GM10248 (cell line): ENCODE measurements around the gene ATP5PF.
"Not testable (repeated sequence)": the region's sequence is repeated elsewhere in the genome, so short reads cannot be mapped to it uniquely, and the experiment has no call there.

ENCODE experiments used
- CTCF ChIA-PET: fragments of 300-600 bp; sonication (Branson Sonifier 250); formaldehyde crosslinking; extraction: SDS; loops from one replicate; lab custom pipeline; 2021; ENCODE audit warnings: antibody characterized with exemption; lab: Yijun Ruan, JAX
- POLR2A ChIA-PET: fragments of 350-650 bp; sonication (Branson Sonifier 250); formaldehyde crosslinking; extraction: SDS; loops from one replicate; lab custom pipeline; 2020; ENCODE audit warnings: antibody characterized with exemption; lab: Yijun Ruan, JAX
- DNase-seq: peaks from one replicate; pipeline ENCODE4 v3.0.0; 2012; ENCODE audit errors: extremely low spot score
- TF ChIP-seq, protein P1 (sequence below): IDR thresholded peaks from 2 replicates; pipeline ENCODE4 v1.5.1; 2012; ENCODE audit warnings: mild to moderate bottlenecking, low read depth; ENCODE audit errors: extremely low read depth, missing control alignments, control extremely low read depth

The ATP5PF gene

GRCh38 chr21:25733859-25734653 lies 648 bp downstream of the ATP5PF start:
- POLR2A ChIA-PET: interaction anchor here (1.1 kb wide), 1 partner anchor 95 kb away, joined by 3 read pairs; no protein-coding TSS in a partner anchor

GRCh38 chr21:25732091-25732760 lies 2.5 kb downstream of the ATP5PF start:
- TF ChIP-seq, protein P1, sequence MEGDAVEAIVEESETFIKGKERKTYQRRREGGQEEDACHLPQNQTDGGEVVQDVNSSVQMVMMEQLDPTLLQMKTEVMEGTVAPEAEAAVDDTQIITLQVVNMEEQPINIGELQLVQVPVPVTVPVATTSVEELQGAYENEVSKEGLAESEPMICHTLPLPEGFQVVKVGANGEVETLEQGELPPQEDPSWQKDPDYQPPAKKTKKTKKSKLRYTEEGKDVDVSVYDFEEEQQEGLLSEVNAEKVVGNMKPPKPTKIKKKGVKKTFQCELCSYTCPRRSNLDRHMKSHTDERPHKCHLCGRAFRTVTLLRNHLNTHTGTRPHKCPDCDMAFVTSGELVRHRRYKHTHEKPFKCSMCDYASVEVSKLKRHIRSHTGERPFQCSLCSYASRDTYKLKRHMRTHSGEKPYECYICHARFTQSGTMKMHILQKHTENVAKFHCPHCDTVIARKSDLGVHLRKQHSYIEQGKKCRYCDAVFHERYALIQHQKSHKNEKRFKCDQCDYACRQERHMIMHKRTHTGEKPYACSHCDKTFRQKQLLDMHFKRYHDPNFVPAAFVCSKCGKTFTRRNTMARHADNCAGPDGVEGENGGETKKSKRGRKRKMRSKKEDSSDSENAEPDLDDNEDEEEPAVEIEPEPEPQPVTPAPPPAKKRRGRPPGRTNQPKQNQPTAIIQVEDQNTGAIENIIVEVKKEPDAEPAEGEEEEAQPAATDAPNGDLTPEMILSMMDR: no peak
- ChIA-PET POLR2A (no interaction called here), CTCF (interaction anchor here (0.8 to 1.5 kb wide), 3 partner anchors 12 to 124 kb away, joined by 3 to 9 read pairs (median 3); no protein-coding TSS in a partner anchor)
- DNase-seq: no peak

More at GRCh38 chr21:25733859-25734653, 648 bp downstream of the ATP5PF start:
- CTCF ChIA-PET: interaction anchor here (0.9 to 1.7 kb wide), 6 partner anchors 13 to 435 kb away, joined by 3 to 8 read pairs (median 3); no protein-coding TSS in a partner anchor
- no peak for DNase-seq
- TF ChIP-seq, protein P1: no peak

DNA sequence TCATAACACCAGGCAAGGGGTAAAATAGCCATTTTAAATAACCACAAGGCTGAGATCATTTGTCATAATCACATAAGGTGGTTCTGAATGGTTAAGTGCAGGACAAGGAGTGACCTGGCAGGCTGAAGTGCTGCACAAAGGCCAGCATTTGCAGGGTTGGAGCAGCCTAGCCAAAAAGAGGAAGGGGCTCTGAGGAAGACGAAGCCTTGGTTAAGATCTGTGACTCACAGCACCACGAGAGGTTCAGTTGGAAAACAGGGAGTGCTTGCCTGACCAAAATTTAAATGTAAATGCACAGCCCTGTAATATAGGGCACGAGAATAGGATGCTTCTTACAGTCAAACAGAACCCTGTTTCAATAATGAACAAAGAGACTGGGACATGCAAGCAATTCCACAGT lies 12.1 kb downstream of the ATP5PF start:
- CTCF ChIA-PET: interaction anchor here (1.7 to 1.8 kb wide), 2 partner anchors 10 kb away, joined by 5 to 9 read pairs; no protein-coding TSS in a partner anchor
- no peak for DNase-seq
- POLR2A ChIA-PET: no interaction called here
- TF ChIP-seq, protein P1: no peak

DNA sequence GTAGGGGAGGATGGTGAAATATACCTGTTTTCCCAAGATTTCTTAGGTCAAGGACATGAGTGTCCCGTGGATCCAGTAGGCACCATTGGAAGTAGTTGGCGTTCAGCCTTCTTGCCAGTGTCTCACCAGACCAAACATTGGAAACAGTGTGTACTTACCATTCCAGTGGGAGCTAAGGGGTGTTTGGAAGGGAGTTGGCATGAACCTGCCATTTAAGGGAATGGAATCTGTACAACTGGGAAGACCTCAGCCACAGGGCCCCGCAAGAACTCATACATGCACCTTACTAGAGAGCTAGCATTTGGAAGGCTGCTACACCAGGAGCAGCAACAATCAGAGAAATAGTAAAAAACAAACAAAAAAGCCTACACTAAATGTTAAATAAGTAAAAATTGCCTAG lies 12.7 kb downstream of the ATP5PF start:
- ChIA-PET CTCF (interaction anchor here (1.1 to 2.2 kb wide), 4 partner anchors 10 to 113 kb away, joined by 3 to 10 read pairs (median 6); partner anchors contain the start of genes ATP5PF and GABPA), POLR2A (no interaction called here)
- no peak for DNase-seq
- TF ChIP-seq, protein P1: no peak

DNA sequence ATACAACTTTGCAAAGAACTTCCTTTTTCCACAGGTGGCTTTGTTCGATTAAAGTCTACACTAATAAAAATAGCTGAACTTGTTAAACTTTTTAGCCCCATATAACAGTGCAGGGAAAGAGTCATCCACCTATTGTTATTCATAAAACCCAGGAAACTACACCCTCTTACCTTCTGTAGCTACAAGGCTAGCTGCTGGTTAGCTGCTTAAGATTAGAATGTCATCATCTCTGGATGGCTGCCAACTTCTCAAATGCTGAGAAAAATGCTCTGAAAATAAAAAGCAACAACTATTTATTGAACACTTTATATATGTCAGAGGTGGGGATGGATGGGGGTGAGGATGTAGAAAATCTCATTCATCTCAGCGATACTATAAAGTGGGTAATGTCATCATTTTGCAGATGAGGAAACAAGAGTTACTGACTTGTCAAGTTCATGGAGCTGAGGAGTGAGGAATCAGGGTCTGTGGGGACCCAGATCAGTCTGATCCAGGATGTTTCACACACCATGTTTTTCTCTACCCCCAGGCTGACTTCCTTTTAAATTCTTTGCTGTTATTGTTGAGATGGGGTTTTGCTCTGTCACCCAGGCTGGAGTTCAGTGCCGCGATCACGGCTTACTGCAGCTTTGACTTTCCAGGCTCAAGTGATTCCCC lies 17.1 kb downstream of the ATP5PF start:
- ChIA-PET CTCF (interaction anchor here (0.7 to 3.5 kb wide), 6 partner anchors 10 to 109 kb away, joined by 3 to 21 read pairs (median 3); no protein-coding TSS in a partner anchor), POLR2A (no interaction called here)
- no peak for DNase-seq

DNA sequence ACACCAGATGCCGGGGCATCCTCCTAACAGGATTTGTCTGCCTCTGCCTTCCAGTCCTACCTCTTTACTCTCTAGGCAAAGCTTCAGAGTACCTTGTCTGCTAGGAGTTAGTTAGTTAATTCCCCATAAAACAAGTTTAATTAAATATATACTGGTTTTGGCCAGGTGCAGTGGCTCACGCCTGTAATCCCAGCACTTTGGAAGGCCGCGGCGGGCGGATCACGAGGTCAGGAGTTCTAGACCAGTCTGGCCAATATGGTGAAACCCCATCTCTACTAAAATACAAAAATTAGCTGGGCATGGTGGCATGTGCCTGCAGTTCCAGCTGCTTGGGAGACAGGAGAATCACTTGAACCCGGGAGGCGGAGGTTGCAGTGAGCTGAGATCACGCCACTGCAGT lies 20.6 kb downstream of the ATP5PF start:
- DNase-seq, POLR2A ChIA-PET: not testable (repeated sequence)
- CTCF ChIA-PET: interaction anchor here (0.8 to 5.9 kb wide), 4 partner anchors 13 to 106 kb away, joined by 3 to 24 read pairs (median 4); no protein-coding TSS in a partner anchor

More for the DNA sequence above, 17.1 kb downstream of the ATP5PF start:
- TF ChIP-seq, protein P1: no peak
